HG02973 (cell line): ENCODE results near the gene IGFL4.
"Not testable (repeated sequence)": the region's sequence is repeated elsewhere in the genome, so short reads cannot be mapped to it uniquely, and the experiment has no call there.

Experiments used
- ATAC-seq: cut with Tn5 transposase; IDR thresholded peaks from one replicate; pipeline ENCODE4 v1.9.1; 2021; ENCODE audit warnings: moderate library complexity; ENCODE audit not compliant: unreplicated experiment

The IGFL4 gene

DNA sequence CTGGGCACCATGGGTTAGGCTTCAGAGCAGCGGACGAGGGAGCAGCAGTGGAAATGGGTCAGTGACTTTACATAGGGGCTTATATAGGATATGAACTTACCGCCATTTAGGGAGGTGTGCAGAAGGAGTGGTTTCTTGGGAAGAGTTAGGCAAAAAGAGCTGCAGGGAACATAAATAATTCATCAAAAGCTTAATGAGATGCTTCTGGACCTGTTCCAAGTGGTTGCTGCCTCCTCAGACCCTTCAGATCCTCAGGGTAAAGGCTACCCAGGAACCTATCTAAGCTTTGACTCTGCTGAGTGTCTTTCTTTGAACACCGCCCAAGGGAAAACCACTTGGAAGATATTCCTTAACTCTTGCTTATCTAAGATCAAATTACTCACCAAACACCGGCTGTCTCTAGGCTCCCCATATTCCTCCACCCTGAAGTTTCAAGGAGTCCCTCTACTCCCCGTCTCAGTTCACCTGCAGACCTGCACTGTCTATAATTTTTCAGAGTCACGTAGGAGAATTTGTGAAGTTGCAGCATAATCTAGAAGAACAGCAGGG, at the start of gene IGFL4:
IGFL4 (minus strand) TSS at position 51 of the 549 bp plus-strand sequence; CDS start at position 11, 40 bp downstream.
- ATAC-seq, result no peak

DNA sequence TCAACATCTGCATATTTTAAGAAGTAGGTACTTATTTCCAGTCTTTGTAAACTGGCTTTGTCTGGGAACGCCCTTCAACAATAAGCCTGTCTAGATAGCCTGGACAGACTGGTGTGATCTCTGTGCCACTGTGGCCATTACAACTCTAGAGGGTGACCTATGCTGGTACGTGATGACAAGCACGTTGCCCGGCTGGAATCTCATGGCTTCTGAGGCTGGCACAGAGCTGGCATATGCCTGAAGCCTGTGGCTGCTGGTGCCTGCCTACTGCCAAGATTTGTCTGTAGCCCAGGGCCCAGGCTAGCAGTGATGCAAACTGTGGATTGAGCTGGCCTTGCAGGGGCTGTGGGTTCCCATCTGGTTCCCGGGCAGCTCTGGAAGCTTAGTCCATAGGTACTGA, 49.6 kb upstream of the IGFL4 start:
- ATAC-seq, result no peak

DNA sequence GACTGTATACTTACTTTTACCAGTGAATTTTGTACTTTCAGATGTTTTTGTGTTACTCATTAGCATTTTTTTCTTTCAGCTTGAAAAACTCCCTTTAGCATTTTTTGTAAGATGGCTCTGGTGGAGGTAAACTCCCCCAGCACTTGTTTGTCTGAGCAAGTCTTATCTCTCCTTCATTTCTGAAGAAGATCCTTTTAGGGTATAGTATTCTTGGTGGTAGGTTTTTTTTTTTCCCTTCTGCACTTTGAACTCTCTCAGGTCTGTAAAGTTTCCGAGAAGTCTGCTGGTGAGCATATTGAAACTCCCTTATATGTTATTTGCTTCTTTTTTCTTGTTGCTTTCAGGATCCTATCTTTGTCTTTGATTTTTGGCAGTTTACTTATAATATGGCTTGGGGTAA, 48.6 kb upstream of the IGFL4 start:
- ATAC-seq, result no peak

DNA sequence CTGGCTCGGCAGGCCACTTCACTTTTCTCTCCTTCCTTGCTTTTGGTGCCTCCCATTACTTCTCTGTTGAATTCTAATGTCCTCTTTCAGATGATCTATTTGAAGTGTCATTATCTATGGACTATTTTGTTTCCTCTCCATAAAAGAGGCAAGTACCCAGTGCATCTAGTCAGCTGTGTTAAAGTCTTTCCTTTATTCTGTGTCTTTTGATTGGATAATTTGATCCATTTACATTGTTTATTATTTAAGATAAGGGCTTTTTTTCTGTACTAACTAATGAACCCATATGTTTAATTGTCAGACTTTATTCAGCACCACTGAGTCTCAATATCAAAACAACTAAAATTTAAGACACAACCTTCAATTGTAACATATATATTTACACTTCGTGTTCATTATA, 47.3 kb upstream of the IGFL4 start:
- no peak for ATAC-seq

DNA sequence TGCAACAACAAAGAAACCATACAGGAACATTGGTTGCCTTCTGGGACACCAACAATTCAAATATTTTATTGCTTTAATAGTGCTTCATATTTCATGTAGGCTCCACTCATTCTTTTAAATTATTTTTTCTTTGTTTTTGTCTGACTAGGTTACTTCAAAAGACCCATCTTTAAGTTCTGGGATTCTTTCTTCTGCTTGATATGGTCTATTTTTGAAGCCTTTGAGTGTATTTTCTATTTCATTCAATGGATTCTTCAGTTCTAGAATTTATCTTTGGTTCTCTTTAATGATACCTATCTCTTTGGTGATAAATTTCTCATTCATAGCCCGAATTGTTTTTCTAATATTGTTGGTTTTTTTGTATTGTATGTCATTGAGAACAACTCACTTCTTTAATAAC, 45.1 kb upstream of the IGFL4 start:
- no peak for ATAC-seq

DNA sequence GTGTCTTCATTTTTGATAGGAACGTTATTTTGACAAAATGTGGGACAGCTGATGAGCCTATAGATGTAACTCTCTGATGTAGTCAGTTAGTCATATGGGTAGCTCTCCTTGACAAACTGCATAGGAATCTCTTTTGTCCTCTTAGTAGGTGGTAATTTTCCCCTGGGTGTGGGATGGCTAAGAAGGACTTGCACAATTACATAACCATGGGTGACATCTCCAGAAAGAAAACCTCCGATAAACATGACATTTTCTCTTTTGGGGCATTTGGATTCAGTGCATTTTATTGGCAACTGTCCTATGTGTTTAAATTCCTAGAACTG, 41.9 kb upstream of the IGFL4 start:
- no peak for ATAC-seq

DNA sequence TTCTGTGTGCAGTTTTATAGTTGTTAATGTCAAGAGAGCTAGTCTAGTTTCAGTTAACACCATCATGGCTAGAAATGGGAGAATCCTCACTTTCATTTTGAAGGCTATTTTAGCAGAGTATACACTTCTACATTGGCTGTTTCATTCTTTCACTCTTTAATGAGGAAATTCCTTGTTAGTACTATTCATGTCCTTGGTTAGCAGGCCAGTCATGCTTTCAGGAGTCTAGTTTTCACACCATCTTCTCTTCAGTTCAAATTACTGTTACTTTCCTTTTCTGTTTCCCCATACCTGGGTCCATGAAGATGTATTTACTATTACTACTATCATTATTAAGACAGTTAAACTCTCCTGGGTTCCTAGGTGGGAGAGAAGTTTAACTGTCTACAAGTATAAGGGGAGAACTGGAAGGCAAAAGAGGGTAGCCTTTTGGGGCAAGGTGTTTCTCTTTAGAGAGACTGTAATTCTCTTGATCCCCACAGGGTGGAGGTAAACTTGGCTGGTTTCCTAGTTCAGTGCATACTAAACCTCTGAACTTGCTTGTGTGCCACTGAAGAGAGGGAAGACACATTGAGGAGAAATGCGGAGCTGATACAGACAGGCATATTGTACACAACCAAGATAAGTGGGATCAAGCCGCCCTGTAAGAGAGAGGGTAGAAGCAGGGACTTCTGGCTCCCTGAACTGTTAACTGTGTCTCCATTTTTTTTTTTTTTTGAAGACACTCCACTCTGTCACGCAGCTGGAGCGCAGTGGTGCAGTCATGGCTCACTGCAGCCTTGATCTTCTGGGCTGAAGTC, 41.3 kb upstream of the IGFL4 start:
- ATAC-seq, result no peak

DNA sequence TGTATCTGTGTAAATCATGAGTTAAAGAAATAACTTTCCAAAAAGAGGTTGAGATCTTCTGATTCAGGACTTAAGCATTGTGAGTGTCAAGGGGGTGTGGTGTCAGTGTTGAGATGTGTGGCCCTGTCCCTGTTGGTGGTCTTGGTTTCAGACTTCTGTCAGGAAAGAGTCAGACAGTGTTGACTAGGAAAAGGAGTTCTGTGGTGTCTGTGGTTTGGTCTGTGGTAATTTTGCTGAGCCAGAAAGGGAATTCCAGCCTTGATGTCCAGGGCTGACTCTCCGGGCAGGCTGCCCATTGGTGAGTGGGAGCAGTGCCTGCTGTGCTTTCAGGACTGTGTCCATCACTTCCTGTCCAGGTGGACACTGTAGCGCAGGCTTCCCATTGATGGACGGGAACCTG, 39.8 kb upstream of the IGFL4 start:
- ATAC-seq, result no peak

DNA sequence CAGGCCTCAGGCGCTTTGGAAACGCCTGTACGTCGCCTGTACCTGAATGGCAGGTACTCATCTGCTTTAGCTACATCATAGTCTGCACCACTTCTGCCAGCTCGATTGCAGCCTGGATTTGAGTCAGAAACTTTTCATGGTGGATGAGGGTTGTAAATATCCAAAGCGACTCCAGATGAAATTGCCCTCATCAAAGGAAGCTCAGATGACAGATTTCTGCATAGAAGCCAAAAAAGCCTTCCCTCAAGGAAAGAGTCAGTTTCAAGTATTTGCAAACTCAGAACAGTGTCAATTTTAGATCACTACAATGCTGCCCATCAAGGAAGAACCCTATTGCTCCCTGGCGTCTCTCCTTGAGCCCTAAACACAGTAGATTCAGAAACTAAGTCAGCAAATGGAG, 38.8 kb upstream of the IGFL4 start:
- ATAC-seq, result no peak

DNA sequence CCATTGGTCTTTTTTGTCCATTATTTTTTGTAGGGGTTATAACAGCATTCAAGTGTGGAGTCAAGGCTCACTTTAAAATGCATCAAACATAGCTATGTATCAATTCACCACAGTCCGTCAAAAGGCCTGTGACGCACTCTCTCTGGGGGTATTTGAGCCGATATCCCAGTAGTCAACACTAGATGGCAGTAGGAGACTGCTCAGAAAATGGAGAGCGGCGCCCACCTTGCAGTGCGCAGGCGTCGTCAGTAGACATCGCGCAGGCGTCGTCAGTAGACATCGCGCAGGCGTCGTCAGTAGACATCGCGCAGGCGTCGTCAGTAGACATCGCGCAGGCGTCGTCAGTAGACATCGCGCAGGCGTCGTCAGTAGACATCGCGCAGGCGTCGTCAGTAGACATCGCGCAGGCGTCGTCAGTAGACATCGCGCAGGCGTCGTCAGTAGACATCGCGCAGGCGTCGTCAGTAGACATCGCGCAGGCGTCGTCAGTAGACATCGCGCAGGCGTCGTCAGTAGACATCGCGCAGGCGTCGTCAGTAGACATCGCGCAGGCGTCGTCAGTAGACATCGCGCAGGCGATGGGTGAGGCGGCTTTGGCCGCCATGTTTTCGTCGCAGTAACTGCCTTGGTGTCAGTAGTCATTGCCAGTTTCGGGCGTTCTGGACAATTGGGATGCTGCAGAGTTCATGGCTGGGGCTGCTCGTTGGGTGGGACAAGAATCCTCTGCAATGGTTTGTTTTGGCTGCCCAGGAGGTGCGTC, 38.0 kb upstream of the IGFL4 start:
- not testable (repeated sequence) for ATAC-seq

DNA sequence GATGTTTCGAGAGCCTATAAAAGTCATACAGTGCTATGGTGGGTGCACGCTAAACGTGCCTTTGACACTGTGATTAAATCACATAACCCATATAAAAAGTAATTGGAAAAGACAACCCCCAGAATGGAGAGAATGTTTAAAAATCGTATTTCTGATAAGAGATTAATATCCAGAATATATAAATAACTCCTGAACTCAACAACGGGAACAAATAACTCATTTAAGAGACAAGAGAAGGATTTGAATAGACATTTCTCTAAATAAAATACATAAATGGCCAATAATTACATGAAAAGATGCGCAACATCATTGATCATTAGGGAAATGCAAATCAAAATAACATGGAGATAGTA, 37.0 kb upstream of the IGFL4 start:
- ATAC-seq, result no peak

DNA sequence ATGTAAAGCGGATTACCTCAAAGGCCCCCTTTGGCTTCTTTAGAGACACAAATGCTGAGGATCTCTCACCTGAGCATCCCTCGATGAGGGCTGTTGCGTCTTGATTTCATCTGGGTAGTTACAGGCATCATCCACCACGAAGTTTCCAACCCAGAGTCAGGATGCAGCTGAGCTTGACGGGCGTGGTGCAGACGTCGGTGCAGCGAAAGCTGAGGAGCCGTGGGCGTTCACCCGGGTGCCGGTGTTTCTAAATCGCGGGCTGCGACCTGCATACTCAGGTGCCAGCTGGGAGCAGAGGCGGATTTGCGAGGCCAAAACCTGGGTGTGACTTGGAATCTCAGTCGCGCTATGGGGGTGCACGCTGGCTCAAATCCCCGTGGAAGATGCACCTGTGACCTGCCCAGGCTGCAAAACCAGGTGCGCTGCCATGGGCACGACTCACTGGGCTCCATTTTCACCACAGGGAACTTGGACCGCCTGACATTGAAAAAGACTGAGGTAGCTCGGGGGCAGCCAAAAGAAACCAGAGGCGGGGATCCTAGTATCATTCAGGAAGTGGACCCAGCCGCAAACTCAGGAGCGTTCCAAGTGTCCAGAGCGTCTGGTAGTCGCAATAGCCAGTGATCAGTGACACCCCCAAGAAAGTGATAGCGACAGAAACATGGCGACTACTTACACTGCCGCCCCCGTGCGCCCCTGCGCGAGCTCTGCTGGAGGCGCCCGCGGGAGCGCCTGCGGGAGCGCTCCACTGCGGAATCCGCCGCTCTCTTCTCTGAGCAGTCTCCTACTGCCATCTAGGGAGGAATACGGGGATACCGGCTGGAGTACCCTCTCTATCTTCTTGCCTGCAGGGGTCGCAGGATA, 36.4 kb upstream of the IGFL4 start:
- no peak for ATAC-seq

DNA sequence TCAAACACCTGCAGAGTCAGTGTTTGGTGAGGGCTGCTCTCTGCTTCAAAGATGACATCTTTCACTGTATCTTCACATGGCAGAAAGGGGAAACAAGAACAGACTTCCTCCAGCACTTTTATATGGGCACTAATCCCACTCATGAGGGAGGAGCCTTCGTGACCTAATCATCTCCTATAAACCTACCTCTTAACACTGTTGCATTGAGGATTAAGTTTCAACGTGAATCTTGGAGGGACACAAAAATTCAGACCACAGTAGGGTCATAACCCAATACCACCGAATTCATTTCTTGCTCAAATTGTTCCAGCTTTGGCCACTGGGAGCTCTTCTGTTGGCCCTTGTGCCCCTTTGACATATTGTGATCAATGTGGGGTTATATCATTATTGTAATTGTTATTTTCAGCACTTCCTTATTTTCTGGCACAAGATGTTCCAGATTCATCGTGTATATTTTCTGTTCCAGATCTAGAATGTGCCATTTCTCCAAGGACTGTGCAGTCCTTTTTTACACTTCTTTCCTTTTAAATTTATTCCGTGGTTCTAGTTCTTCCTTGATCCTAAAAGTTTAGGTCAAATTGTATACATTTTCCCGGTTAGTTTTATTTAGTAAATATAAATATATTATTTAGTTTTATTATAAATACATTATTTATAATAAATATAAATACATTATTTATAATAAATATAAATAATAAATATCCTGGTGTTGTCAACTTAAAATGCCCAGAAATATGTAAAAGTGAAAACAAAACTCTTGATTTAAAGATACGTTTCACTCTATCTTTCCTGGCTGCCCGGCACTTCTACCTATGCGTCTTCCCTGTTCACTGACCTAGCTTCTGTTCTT, 35.5 kb upstream of the IGFL4 start:
- no peak for ATAC-seq

DNA sequence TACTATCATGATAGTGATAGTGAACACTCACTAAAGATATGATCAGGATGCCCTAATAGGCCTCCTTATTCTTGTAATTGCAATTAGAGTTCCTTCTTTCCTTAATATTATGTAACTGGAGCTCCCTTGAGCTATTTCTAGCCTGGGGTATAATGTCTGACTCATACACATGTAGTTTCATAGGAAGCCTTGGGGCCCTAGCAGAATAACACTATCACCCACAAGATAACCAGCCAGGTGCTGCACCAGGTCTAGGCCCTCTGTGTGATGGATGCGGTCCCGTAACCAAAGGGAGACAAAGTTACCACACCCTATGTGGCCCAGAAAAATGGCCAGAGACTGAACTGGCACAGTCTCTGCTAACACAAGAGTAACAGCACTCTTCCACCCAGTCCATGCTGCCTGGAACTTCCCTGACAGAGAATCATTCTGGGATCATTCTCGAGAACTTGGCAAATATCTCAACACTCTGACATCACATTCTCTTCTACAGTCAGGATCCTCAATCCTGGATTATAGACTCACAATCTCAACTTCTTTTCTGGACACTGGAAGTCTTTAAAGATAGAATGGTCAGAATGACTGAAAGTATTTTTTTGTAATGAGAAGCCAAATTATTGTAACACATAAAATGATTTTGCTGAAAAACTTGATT, 32.6 kb upstream of the IGFL4 start:
- no peak for ATAC-seq

DNA sequence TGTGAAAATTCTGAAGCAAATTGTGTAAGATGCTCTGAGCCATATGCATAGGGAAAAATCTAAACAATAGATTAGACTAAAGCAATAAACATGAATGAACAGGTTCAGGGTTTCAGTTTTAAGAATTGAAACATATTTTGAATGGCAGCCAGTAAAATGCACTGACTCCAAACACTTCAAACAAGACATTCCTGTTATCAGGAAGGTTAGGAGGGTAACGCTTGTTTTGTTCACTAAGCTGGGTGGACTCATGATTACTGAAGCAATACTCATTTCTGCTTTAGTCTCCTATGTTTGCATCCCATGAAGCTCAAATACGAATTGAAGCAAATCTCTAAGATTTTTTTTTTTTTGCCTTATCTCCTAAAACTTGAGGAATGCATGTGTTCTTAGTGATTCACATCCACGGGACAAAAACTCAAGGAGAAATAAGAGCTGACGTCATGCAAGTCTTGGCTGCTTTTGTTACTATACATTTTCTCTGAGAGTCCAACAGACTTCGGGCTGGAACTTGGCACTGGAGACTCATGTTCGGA, 29.1 kb upstream of the IGFL4 start:
- ATAC-seq, result no peak

DNA sequence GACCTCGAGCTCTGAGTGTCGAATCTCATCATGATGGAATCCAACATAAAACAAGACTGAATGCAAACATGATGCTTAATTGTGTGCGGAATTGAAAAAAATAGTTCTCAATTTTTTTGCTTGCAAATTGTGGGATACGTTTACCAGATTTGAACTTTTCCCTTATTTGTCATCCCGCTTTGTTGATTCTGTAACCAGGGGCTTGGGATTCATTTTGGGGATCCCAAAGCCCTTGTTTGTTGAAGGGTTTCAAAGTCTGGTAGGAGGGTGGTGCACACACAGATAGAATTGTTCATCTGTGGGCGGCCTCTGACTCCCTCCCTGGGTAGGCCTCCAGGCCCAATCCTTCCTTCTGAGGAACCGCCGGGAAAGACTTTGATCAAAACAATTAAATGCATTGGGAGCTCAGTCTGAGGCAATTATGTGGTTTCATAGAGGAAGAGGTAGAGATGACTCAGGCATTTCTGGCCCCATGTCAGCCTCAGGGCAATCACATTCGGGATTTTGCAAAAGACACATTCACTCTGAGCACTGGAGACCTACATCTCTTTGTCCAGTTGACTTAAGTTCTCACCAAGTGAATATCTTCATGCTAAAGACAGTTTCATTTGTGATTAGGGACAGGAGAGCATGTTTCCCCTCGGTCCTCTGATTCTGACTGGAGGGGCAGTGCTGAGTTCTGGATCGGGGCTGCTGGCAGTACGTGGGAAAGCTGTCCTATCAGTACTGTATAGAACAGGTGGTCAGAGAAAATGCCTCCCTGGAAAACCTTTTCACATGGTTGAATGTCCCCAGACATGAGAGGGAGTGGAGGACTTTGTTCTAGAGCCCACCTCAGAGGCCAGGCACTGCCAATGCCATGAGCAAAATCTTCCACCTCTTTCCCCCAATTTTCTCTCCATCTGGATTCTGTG, 27.8 kb upstream of the IGFL4 start:
- ATAC-seq, result no peak

DNA sequence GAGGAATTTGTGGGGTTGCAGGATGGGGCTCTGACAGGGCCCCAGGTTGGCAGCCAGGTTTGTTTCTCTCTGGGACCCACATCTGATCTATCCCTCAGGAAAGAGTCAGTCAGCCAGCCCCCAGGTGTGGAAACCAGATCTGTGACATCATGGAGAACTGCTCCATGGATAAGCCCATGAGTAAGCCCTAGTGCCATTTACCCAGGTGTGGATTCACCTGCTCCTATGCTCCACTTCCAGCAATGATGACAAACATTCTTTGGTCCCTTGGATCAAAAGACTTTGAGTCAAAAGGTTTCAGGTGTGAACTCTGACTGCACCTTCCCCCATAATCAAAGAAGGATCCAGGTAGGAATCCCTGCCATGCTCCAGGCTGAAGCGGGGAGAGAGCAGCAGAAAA, 26.9 kb upstream of the IGFL4 start:
- no peak for ATAC-seq

DNA sequence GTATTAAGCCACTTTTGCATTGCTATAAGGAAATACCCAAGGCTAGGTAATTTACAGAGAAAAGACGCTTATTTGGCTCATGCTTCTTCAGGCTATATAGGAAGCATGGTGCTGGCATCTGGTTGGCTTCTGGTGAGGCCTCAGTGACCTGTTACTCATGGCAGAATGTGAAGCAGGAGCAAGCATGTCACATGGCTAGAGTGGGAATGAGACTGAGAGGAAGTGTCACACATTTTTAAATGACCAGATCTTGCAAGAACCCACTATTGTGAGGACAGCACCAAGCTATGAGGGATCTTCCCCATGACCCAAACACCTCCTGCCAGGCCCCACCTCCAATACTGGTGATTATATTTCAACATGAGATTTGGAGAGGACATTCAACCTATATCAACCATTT, 25.7 kb upstream of the IGFL4 start:
- no peak for ATAC-seq
